Endothelial cell (in vitro differentiated cells): ENCODE measurements around the gene FCHSD1. TPM values are rescaled to one million over a fixed set of nuclear protein-coding genes. Genes with fewer than 3 reads are reported as not detected.

Experiments used
- DNase-seq: peaks from one replicate; pipeline ENCODE4 v3.0.0; 2021; ENCODE audit warnings: low spot score
- H3K27ac Mint-ChIP-seq: one replicate; pipeline ENCODE4 v1.8.0; 2021; ENCODE audit warnings: mixed read lengths, inconsistent platforms; ENCODE audit not compliant: unreplicated experiment
- H3K27me3 Mint-ChIP-seq: one replicate; pipeline ENCODE4 v1.8.0; 2021; ENCODE audit warnings: mild to moderate bottlenecking, moderate library complexity, mixed read lengths, inconsistent platforms; ENCODE audit not compliant: unreplicated experiment
- H3K36me3 Mint-ChIP-seq: one replicate; pipeline ENCODE4 v1.8.0; 2021; ENCODE audit warnings: mild to moderate bottlenecking, low read depth, mixed read lengths, inconsistent platforms; ENCODE audit not compliant: unreplicated experiment
- H3K4me1 Mint-ChIP-seq: one replicate; pipeline ENCODE4 v1.8.0; 2021; ENCODE audit warnings: mild to moderate bottlenecking, mixed read lengths, inconsistent platforms; ENCODE audit not compliant: unreplicated experiment
- H3K4me3 Mint-ChIP-seq: one replicate; pipeline ENCODE4 v1.8.0; 2021; ENCODE audit warnings: mild to moderate bottlenecking, mixed read lengths, inconsistent platforms; ENCODE audit not compliant: unreplicated experiment
- H3K9me3 Mint-ChIP-seq: one replicate; pipeline ENCODE4 v1.8.0; 2021; ENCODE audit warnings: mixed read lengths, inconsistent platforms; ENCODE audit not compliant: unreplicated experiment
- total RNA-seq: library from RNA; stranded (reverse); fragmentation: NEBNext Ultra II Directional; extraction: Animal tissue kit (Norgen Biotek cat#: 25700); gene quantifications from one replicate; pipeline ENCODE4 v1.2.1, GENCODE V29; 2021; ENCODE audit not compliant: unreplicated experiment
- TF ChIP-seq, protein P1 (sequence below): fragments of 200-600 bp; sonication (generic); IDR thresholded peaks from one replicate; pipeline ENCODE4 v1.5.0; 2021; ENCODE audit warnings: antibody characterized with exemption; ENCODE audit not compliant: unreplicated experiment

FCHSD1 gene
- total RNA-seq, 1 donor from 2014 or later = 63.3 TPM

DNA sequence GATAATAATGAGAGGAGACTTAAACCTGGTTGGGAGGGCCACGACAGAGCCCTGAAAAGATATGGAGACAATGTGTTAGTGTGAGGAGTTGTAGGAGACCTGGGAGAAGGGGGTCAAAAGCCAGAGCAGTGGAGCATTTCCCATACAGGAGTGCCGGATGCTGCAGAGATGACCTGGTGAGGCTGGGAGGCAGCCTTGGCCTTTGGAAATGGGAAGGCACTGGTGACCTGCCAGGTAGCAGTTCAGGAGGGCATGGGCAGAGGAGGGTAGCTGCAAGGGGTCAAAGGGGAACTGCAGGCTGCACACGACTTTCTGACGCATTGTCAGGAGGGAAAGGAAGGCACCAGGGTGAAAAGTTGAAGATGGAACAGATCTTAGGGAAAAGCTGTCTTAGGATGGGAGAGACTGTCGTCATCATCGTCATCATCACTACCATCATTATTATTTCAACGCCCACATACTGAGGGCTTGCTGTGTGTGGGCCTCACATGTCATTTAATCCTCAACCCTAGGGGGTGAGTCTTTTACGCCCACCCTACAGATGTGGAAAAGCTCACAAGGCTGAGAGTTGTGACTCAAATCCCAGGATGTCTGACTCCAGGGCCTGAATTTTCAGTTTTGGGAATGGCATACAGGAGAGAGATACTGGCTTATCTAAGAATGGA, 17.5 kb upstream of the FCHSD1 start:
- H3K27ac Mint-ChIP-seq = peak overlapping the region; percentile 18
- TF ChIP-seq, protein P1, sequence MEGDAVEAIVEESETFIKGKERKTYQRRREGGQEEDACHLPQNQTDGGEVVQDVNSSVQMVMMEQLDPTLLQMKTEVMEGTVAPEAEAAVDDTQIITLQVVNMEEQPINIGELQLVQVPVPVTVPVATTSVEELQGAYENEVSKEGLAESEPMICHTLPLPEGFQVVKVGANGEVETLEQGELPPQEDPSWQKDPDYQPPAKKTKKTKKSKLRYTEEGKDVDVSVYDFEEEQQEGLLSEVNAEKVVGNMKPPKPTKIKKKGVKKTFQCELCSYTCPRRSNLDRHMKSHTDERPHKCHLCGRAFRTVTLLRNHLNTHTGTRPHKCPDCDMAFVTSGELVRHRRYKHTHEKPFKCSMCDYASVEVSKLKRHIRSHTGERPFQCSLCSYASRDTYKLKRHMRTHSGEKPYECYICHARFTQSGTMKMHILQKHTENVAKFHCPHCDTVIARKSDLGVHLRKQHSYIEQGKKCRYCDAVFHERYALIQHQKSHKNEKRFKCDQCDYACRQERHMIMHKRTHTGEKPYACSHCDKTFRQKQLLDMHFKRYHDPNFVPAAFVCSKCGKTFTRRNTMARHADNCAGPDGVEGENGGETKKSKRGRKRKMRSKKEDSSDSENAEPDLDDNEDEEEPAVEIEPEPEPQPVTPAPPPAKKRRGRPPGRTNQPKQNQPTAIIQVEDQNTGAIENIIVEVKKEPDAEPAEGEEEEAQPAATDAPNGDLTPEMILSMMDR = no peak
- H3K36me3 Mint-ChIP-seq = peaks cover 32% of the 10 kb centered on the region
- peak overlapping the region; percentile 18 for H3K4me3 Mint-ChIP-seq
- no peaks in the 10 kb centered on the region for H3K9me3 Mint-ChIP-seq
- peaks cover 28% of the 10 kb centered on the region for H3K4me1 Mint-ChIP-seq
- peaks cover 13% of the 10 kb centered on the region for H3K27me3 Mint-ChIP-seq
- DNase-seq = no peak

DNA sequence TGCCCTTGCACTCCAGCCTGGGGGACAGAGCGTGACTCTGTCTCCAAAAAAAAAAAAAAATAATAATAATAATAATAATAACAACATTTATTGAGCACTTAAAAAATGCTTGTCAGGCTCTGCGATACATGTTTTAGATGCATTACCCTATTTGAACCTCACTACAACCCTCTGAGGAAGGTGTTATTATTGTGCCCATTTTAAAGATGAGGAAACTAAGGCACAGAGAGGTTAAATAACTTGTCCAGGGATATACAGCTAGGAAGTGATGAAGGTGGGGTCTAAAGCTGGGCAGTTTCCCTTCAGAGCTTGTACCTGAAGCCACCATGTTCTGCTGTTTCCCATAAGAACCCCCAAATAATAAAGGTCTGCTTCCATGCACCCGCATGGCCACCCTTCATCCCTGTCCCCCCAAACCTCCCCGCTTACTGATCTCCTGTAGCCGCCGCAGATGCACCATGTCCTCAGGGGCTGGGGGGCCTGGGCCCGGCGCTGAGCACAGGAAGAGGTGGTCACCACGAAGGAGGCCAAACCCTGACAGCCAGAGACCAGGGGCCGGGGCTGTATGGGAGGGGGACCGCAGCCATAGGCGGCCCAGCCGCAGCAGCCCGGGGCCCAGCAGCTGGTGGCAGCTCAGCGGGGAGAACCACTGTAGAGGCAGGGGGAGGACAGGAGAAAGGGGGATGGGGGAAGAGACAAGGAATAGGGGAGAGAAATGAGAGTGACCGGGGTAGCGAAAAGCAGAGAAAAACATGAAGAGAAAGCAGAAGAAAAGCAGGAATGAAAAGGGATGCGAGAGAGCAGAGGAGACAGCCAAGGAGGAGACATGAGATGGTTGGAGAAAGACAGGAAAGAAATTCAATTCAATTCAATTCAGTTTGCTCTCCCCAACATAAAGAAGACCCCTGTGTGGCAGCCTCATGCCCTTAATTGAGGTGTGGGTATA, 15.1 kb upstream of the FCHSD1 start:
- H3K9me3 Mint-ChIP-seq = no peaks in the 10 kb centered on the region
- H3K27me3 Mint-ChIP-seq = peaks cover 13% of the 10 kb centered on the region
- DNase-seq = no peak
- TF ChIP-seq, protein P1 = no peak
- H3K36me3 Mint-ChIP-seq = peaks cover 40% of the 10 kb centered on the region
- no peak overlapping the region for H3K27ac Mint-ChIP-seq
- H3K4me3 Mint-ChIP-seq = no peak overlapping the region
- peaks cover 26% of the 10 kb centered on the region for H3K4me1 Mint-ChIP-seq

DNA sequence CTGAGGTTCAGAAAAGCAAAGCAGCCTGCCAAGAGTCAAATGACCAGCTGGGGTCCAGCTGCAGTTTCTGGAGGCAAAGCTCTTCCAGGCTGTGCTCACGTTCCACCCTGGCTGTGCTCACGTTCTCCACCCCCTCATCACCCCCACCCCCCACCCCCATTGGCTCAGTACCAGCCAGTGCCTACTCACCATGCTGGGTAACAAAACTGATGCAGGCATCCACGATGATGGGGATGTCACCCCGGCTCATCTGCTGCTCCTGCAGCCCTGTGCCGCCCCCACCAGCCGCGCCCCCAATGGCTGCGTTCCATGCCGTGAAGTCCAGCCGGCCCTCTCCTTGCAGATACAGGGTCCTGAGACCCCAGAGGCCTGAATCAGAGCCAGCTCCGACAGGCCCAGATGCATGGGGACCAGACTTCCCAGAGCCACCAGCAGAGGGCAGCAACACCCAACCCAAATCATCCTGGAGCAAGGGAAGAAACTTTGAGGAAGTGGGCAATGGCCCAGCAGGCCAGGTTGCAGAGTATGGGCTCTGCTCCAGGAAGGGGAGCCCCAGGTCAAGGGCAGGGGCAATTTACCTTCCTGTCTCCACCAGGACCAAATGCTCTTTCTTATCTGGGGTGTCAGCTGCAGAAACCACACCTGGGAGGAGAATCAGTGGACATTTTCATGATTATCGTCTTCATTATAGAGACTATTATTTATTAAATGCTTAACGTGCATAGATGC, 13.7 kb upstream of the FCHSD1 start:
- peak overlapping the region; percentile 24 for H3K27ac Mint-ChIP-seq
- H3K4me3 Mint-ChIP-seq = peak overlapping the region; percentile 67
- H3K36me3 Mint-ChIP-seq = peaks cover 40% of the 10 kb centered on the region
- TF ChIP-seq, protein P1 = peak; percentile 92
- peaks cover 22% of the 10 kb centered on the region for H3K4me1 Mint-ChIP-seq
- H3K27me3 Mint-ChIP-seq = peaks cover 11% of the 10 kb centered on the region
- DNase-seq = peak; percentile 81
- no peaks in the 10 kb centered on the region for H3K9me3 Mint-ChIP-seq

DNA sequence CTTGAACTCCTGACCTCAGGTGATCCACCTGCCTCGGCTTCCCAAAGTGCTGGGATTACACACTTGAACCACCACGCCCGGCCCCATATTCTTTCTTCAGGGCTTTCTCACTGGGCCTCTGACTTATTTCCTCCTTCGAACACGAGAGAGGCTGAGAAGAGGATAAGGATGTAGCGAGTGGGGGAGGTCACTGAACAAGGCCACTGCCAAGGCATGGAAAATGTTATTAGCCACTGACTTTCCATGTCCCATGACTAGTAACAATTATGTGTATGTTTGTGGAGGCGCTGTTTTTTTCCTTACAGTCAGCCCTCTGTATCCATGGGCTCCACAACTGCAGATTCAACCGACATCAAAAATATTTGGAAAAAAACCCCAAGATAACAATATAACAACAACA, 12.3 kb upstream of the FCHSD1 start:
- Mint-ChIP-seq H3K4me3 (peak overlapping the region; percentile 37), H3K4me1 (peaks cover 20% of the 10 kb centered on the region), H3K27me3 (peaks cover 7% of the 10 kb centered on the region), H3K36me3 (peaks cover 40% of the 10 kb centered on the region), H3K9me3 (no peaks in the 10 kb centered on the region), H3K27ac (peak overlapping the region; percentile 74)
- DNase-seq = no peak
- TF ChIP-seq, protein P1 = no peak
